ENCODE measurements around the gene KAT2A. TPM values are rescaled to one million over a fixed set of nuclear protein-coding genes. Genes with fewer than 3 reads are reported as not detected.

Gene KAT2A
- total and polyA plus RNA-seq, 2 donors from 2014 or later = 38.6 TPM

DNA sequence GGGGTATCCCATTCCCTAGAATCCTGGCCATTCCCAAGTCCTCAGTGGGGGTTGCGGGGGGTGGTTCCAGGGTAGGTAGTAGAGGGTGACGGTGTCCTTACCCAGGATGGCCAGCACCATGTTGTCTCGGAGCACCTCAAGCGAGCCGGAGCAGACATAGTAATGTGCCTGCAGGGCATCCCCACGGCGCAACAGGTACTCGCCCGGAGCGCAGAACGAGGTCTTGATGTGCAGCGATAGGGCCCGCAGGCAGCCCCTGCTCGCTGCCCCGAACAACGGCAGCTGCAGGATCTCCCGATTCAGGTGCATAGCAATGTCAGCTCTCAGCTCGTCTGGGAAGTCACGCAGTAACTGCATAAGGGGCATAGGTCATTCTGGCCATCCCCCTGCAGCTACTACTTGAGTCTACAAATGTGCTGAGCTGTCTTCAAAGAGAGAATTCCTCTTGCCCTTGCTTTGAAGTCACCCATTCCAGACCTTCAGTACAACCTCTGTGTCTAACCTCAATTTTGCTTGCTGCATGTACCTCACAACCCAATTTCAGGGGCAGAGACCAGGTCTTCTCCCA lies 45.1 kb upstream of the KAT2A start:
- Histone ChIP-seq H3K9me3 (ENCODE audit: control insufficient read depth in 2 of 3, insufficient read depth in 1 of 3, low read length in 3 of 3) (no peaks in the 10 kb centered on the region), H3K27me3 (ENCODE audit: control insufficient read depth, insufficient read depth, low read length) (no peaks in the 10 kb centered on the region), H3K4me3 (ENCODE audit: low read length in 3 of 3) (no peak overlapping the region), H3K36me3 (ENCODE audit: control insufficient read depth in 2 of 3, insufficient read depth in 3 of 3, low read length in 3 of 3) (no peaks in the 10 kb centered on the region), H3K9ac (ENCODE audit: low read length in 3 of 3) (no peak overlapping the region), H3K4me1 (ENCODE audit: control insufficient read depth in 2 of 3, insufficient read depth in 2 of 3, low read depth in 1 of 3, low read length in 3 of 3) (no peaks in the 10 kb centered on the region), H3K27ac (ENCODE audit: low read depth in 2 of 2, low read length in 2 of 2) (no peak overlapping the region)
- FAIRE-seq (no peak), DNase-seq (no peak)
- intact Hi-C loops (cut with DNase I) = no loop called here
- TF ChIP-seq, protein P1, sequence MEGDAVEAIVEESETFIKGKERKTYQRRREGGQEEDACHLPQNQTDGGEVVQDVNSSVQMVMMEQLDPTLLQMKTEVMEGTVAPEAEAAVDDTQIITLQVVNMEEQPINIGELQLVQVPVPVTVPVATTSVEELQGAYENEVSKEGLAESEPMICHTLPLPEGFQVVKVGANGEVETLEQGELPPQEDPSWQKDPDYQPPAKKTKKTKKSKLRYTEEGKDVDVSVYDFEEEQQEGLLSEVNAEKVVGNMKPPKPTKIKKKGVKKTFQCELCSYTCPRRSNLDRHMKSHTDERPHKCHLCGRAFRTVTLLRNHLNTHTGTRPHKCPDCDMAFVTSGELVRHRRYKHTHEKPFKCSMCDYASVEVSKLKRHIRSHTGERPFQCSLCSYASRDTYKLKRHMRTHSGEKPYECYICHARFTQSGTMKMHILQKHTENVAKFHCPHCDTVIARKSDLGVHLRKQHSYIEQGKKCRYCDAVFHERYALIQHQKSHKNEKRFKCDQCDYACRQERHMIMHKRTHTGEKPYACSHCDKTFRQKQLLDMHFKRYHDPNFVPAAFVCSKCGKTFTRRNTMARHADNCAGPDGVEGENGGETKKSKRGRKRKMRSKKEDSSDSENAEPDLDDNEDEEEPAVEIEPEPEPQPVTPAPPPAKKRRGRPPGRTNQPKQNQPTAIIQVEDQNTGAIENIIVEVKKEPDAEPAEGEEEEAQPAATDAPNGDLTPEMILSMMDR (IDR thresholded peaks at IDR 0.05; ENCODE audit: borderline replicate concordance, extremely low read depth, insufficient read depth) = no peak

DNA sequence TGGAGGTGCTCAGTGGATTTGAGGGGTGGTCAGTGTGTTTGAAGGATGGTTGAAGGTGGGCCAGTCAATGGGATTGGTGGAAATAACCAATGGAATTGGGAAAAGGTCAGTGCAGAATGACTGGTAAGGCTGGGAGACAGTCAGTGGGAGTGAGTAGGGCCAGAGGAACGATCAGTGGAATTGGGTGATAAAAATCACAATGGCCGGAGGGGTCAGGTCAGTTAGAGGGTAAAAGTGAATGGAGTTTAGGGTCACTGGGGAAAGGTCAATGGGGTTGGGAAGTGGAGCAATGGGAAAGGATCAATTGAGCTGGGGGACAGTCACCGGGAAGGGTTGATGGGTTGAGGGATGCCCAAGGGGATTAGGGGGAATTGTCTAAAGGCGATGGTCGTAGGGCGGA lies 44.6 kb upstream of the KAT2A start:
- Histone ChIP-seq H3K9ac (ENCODE audit: low read length in 3 of 3) (no peak overlapping the region), H3K4me1 (ENCODE audit: control insufficient read depth in 2 of 3, insufficient read depth in 2 of 3, low read depth in 1 of 3, low read length in 3 of 3) (no peaks in the 10 kb centered on the region), H3K4me3 (ENCODE audit: low read length in 3 of 3) (no peak overlapping the region), H3K9me3 (ENCODE audit: control insufficient read depth in 2 of 3, insufficient read depth in 1 of 3, low read length in 3 of 3) (no peaks in the 10 kb centered on the region), H3K36me3 (ENCODE audit: control insufficient read depth in 2 of 3, insufficient read depth in 3 of 3, low read length in 3 of 3) (no peaks in the 10 kb centered on the region), H3K27ac (ENCODE audit: low read depth in 2 of 2, low read length in 2 of 2) (no peak overlapping the region), H3K27me3 (ENCODE audit: control insufficient read depth, insufficient read depth, low read length) (no peaks in the 10 kb centered on the region)
- intact Hi-C loops (cut with DNase I) = no loop called here
- FAIRE-seq = no peak
- DNase-seq = no peak
- TF ChIP-seq, protein P1 (IDR thresholded peaks at IDR 0.05; ENCODE audit: borderline replicate concordance, extremely low read depth, insufficient read depth) = no peak

DNA sequence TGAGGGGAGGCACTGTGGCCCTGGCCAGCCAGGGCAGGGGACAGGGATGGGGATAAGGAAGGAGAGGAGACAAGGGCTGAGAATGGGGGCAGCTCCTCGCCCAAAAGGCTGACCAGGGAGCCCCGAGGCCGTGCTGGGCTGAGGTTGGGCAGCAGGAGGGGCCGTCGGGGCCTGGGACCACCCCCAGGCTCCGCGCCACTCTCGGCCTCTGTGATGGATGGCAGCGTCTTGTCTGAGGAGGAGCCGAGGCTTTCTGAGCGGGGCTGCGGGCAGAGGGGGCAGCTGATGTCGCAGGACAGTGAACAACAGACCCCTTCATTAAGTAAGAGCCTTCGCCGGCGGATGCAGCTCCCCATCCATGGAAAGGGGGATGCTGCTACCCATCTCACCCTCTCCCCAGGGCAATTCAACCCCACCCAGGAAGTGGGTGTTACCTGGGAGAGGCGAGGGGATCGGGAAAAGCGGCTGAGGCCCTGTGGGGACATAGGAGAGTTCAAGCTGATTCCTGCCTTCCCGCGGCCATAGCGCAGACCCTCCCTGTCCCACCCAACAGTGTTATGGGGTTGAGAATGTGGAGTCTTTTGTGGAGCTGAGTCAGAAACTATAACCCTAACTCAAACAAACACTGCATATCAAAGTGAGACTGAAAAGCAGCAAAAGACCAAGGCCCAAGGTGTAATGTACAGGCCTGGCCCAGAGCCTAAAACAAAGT lies 42.7 kb upstream of the KAT2A start:
- H3K4me3 ChIP-seq (ENCODE audit: low read length in 3 of 3) = no peak overlapping the region
- H3K27ac ChIP-seq (ENCODE audit: low read depth in 2 of 2, low read length in 2 of 2) = no peak overlapping the region
- TF ChIP-seq, protein P1 (IDR thresholded peaks at IDR 0.05; ENCODE audit: borderline replicate concordance, extremely low read depth, insufficient read depth) = no peak
- H3K4me1 ChIP-seq (ENCODE audit: control insufficient read depth in 2 of 3, insufficient read depth in 2 of 3, low read depth in 1 of 3, low read length in 3 of 3) = no peaks in the 10 kb centered on the region
- intact Hi-C loops (cut with DNase I) = no loop called here
- H3K9ac ChIP-seq (ENCODE audit: low read length in 3 of 3) = no peak overlapping the region
- DNase-seq = no peak
- H3K36me3 ChIP-seq (ENCODE audit: control insufficient read depth in 2 of 3, insufficient read depth in 3 of 3, low read length in 3 of 3) = no peaks in the 10 kb centered on the region
- no peaks in the 10 kb centered on the region for H3K9me3 ChIP-seq (ENCODE audit: control insufficient read depth in 2 of 3, insufficient read depth in 1 of 3, low read length in 3 of 3)
- no peak for FAIRE-seq
- H3K27me3 ChIP-seq (ENCODE audit: control insufficient read depth, insufficient read depth, low read length) = no peaks in the 10 kb centered on the region
